ENCODE data around the gene ADORA1. TPM values are rescaled to one million over a fixed set of nuclear protein-coding genes. Genes with fewer than 3 reads are reported as not detected.

Gene ADORA1
- polyA plus RNA-seq, 1 of the 3 experiments (the other 2 are of a cell fraction): 4.8 TPM

GRCh38 chr1:203138066-203138465 lies 10.5 kb downstream of the ADORA1 start:
- CTCF ChIA-PET: interaction anchor here (1.0 to 1.8 kb wide), 5 partner anchors 9 to 130 kb away, joined by 4 to 9 read pairs (median 5); no protein-coding TSS in a partner anchor
- Histone ChIP-seq H4K20me1 (ENCODE audit: insufficient read depth) (no peaks in the 10 kb centered on the region), H3K9ac (no peak overlapping the region), H3K9me3 (no peaks in the 10 kb centered on the region), H2AFZ (ENCODE audit: low read depth) (no peak overlapping the region), H3K79me2 (ENCODE audit: insufficient read depth) (no peaks in the 10 kb centered on the region), H3K27ac (ENCODE audit: low read depth in 2 of 2, low read length in 1 of 2) (no peak overlapping the region), H3K4me3 (ENCODE audit: low read depth in 2 of 2, low read length in 1 of 2) (no peak overlapping the region), H3K4me1 (ENCODE audit: control insufficient read depth in 1 of 2, insufficient read depth in 2 of 2, low read depth in 1 of 2, low read length in 1 of 2) (peaks cover 0 to 20% of the 10 kb centered on the region in 2 experiments; a peak in 1 of 4 replicates), H3K4me2 (no peak overlapping the region), H3K36me3 (replicated peaks in 1 of 2; ENCODE audit: control insufficient read depth in 1 of 2, insufficient read depth in 2 of 2, low read length in 1 of 2) (no peaks in the 10 kb centered on the region), H3K27me3 (ENCODE audit: insufficient read depth) (no peaks in the 10 kb centered on the region), H3K9me2 (no peaks in the 10 kb centered on the region), H3F3A (replicated peaks; ENCODE audit: insufficient read depth) (no peaks in the 10 kb centered on the region)
- POLR2A ChIA-PET: no interaction called here
- no peak for DNase-seq
- WGBS (ENCODE audit: low lambda C conversion rate): 75% methylated on average over 3 of the region's 3 CpGs
- TF ChIP-seq JUND (IDR thresholded peaks at IDR 0.05): no peak

GRCh38 chr1:203139976-203140475 lies 12.5 kb downstream of the ADORA1 start:
- Histone ChIP-seq H4K20me1 (ENCODE audit: insufficient read depth) (no peaks in the 10 kb centered on the region), H3K4me1 (ENCODE audit: control insufficient read depth in 1 of 2, insufficient read depth in 2 of 2, low read depth in 1 of 2, low read length in 1 of 2) (peaks cover 0 to 25% of the 10 kb centered on the region in 2 experiments; a peak in 1 of 4 replicates), H2AFZ (ENCODE audit: low read depth) (no peak overlapping the region), H3K9me2 (no peaks in the 10 kb centered on the region), H3K27me3 (ENCODE audit: insufficient read depth) (no peaks in the 10 kb centered on the region), H3K4me3 (ENCODE audit: low read depth in 2 of 2, low read length in 1 of 2) (no peak overlapping the region), H3F3A (replicated peaks; ENCODE audit: insufficient read depth) (no peaks in the 10 kb centered on the region), H3K79me2 (ENCODE audit: insufficient read depth) (no peaks in the 10 kb centered on the region), H3K9me3 (no peaks in the 10 kb centered on the region), H3K36me3 (replicated peaks in 1 of 2; ENCODE audit: control insufficient read depth in 1 of 2, insufficient read depth in 2 of 2, low read length in 1 of 2) (no peaks in the 10 kb centered on the region), H3K9ac (no peak overlapping the region), H3K27ac (ENCODE audit: low read depth in 2 of 2, low read length in 1 of 2) (no peak overlapping the region), H3K4me2 (no peak overlapping the region)
- 79% methylated on average over 8 of the region's 8 CpGs for WGBS (ENCODE audit: low lambda C conversion rate)
- DNase-seq: no peak
- CTCF ChIA-PET: interaction anchor here (1.5 to 4.2 kb wide), 4 partner anchors 10 to 129 kb away, joined by 4 to 18 read pairs (median 9); no protein-coding TSS in a partner anchor
- POLR2A ChIA-PET: no interaction called here
- TF ChIP-seq PBX3 (IDR thresholded peaks at IDR 0.05): no peak
- TF ChIP-seq RCOR1 (IDR thresholded peaks at IDR 0.05; ENCODE audit: low read length): no peak
- TF ChIP-seq SMC3 (IDR thresholded peaks at IDR 0.05; ENCODE audit: low read depth, low read length): no peak
- TF ChIP-seq RFX5 (IDR thresholded peaks at IDR 0.05; ENCODE audit: low read length): no peak
- no peak for TF ChIP-seq YY1 (IDR thresholded peaks at IDR 0.05; ENCODE audit: low read depth)
- no peak for TF ChIP-seq POLR2AphosphoS5 (IDR thresholded peaks at IDR 0.05; ENCODE audit: low read depth, low read length)

- H3K27ac ChIP-seq (ENCODE audit: low read depth in 2 of 2, low read length in 1 of 2): peak overlapping the region in 1 of 2 experiments; percentile 55; a peak in 2 of 4 replicates
- ChIA-PET CTCF (interaction anchor here (0.8 to 4.2 kb wide), 6 partner anchors 11 to 128 kb away, joined by 3 to 18 read pairs (median 7); no protein-coding TSS in a partner anchor), POLR2A (no interaction called here)
Observed at GRCh38 chr1:203140743-203141520, 13.4 kb downstream of the ADORA1 start.

More at GRCh38 chr1:203140743-203141520, 13.4 kb downstream of the ADORA1 start:
- Histone ChIP-seq H3F3A (replicated peaks; ENCODE audit: insufficient read depth) (no peaks in the 10 kb centered on the region), H3K4me3 (ENCODE audit: low read depth in 2 of 2, low read length in 1 of 2) (no peak overlapping the region), H2AFZ (ENCODE audit: low read depth) (no peak overlapping the region), H3K9ac (no peak overlapping the region), H3K36me3 (replicated peaks in 1 of 2; ENCODE audit: control insufficient read depth in 1 of 2, insufficient read depth in 2 of 2, low read length in 1 of 2) (no peaks in the 10 kb centered on the region), H3K27me3 (ENCODE audit: insufficient read depth) (no peaks in the 10 kb centered on the region), H3K79me2 (ENCODE audit: insufficient read depth) (no peaks in the 10 kb centered on the region), H3K4me1 (ENCODE audit: control insufficient read depth in 1 of 2, insufficient read depth in 2 of 2, low read depth in 1 of 2, low read length in 1 of 2) (peaks cover 0 to 32% of the 10 kb centered on the region in 2 experiments; a peak in 1 of 4 replicates), H3K9me2 (no peaks in the 10 kb centered on the region), H3K9me3 (no peaks in the 10 kb centered on the region), H4K20me1 (ENCODE audit: insufficient read depth) (no peaks in the 10 kb centered on the region), H3K4me2 (no peak overlapping the region)
- peak; percentile 84 for DNase-seq
- WGBS (ENCODE audit: low lambda C conversion rate): 68% methylated on average over 4 of the region's 5 CpGs
- TF ChIP-seq JUND (IDR thresholded peaks at IDR 0.05) (no peak), EP300 (IDR thresholded peaks at IDR 0.05; ENCODE audit: borderline replicate concordance in 1 of 2, low read depth in 1 of 2, low read length in 1 of 2) (peak in 1 of 2 experiments; percentile 74; a peak in 1 of 4 replicates), RCOR1 (IDR thresholded peaks at IDR 0.05; ENCODE audit: low read length) (peak; percentile 88), NFIC (IDR thresholded peaks at IDR 0.05; ENCODE audit: borderline replicate concordance) (peak; percentile 17; the same call in 1 of the 2 replicates), POLR2AphosphoS5 (IDR thresholded peaks at IDR 0.05; ENCODE audit: low read depth, low read length) (no peak), CTCF (IDR thresholded peaks at IDR 0.05) (no peak), MXI1 (IDR thresholded peaks at IDR 0.05; ENCODE audit: low read depth, low read length) (peak; percentile 72; the same call in 1 of the 2 replicates), GATA2 (CRISPR knock-in tag; IDR thresholded peaks at IDR 0.05) (peak; percentile 79)

Measured in SK-N-SH (cell line).